ENCODE data around the gene MLLT1.

Gene MLLT1

DNA sequence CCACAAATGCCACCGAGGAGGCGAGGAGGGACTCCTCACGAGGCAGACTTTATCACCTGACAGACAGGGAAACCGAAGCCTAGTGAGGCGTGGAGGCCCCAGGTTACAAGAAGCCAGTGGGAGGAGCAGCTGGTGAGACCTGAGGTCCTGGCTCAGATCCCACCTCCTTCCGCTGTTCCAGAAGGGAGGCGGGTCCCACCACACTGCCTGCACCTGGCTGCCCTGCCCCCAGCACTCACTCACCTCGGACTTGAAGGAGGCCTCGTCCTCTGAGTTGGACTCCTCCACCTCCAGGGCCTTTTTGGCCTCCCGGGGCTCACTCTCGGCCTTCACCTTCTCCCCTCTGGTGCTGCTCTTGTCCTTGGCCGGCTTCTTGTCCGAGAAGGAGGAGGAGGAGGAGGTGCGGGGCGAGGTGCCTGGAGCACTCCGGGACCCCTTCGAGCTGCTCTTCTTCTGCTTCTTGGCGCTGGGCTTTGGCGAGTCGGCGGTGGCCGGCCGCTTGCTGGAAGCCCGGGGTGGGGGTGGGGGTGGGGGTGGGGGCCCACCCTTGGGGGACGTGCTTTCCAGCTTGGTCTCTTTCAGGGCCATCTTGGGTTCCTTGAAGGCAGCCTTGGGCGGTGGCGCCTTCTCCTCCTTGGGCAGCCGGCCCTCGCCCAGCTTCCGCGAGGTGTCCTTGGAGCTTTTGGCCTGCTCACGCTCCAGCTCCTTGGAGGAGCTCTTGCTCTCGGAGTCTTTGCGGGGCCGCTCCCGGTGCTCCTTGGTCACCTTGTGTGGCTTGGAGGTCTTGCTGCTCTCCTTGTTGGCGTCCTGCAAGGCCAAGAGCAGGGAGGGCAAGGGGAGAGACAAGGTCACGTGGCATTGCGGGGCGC lies 57.7 kb downstream of the MLLT1 start:
- DNase-seq (ENCODE audit: low read depth in 2 of 2): no peak

DNA sequence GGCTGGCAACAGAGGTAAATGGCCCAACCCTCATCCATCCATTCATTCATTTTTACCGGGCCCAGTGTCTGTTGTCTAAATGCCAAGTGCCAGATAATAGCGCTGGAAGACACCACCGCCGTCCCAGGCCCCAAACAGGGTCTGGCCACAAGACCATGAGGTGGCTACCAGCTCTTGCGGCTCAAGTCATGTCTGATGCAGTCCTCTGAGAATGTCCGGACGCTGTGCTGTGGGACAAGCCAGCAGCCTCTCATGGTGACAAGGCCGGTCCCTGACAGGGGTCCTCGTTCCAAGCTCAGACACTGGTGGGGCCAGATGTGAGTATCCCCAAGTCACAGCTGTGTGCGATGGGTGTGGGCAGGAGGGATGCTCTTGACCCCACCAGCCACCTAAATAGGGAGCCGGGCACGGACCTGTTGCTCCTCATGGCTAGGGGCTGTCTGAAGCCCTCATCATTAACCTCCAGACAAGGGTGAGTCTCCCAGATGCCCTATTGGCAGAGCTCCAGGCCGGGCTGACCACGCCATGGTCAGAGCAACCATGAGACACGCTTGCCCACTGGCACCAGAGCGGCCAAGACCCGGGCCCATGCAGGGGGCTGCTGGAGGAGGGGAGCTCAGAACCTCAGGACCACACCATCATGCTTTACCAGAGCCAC lies 58.4 kb downstream of the MLLT1 start:
- no peak for DNase-seq (ENCODE audit: low read depth in 2 of 2)

- DNase-seq (ENCODE audit: low read depth in 2 of 2): no peak
Observed at GRCh38 chr19:6220385-6221191, 59.2 kb downstream of the MLLT1 start.

DNA sequence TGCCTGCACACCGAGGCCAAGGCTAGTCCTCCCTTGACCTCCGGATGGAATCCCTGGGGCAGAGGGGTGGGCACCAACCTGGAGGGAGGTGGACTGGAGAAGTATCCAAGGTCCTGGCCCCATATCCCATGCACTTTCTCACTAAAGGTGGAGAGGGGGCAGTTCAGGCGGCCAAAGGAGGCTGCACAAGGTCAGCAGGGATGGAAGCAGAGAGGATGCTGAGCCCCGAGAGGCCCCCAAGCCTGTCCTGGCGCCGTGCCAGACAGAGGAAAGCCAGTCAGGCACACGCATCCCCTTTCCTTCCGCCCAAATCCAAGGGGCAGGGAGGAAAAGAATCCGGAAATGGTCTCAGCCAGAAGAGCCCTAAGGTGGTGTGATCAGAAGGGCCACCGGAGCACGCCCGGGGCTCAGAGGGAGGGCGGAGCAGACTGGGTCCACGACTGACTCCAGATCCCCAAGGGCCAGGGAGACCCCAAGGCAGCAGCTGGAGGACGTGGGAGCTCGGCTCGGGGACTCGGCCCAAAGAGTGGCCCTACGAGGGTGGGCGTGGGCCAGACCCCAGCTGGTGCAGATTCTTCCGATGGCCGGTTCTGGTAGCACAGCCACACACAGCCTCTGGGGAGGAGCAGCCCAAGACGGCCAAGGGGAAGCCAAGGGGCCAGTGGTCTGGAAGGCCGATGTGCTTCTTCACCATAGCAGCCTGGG lies 60.0 kb downstream of the MLLT1 start:
- DNase-seq (ENCODE audit: low read depth in 2 of 2): no peak

DNA sequence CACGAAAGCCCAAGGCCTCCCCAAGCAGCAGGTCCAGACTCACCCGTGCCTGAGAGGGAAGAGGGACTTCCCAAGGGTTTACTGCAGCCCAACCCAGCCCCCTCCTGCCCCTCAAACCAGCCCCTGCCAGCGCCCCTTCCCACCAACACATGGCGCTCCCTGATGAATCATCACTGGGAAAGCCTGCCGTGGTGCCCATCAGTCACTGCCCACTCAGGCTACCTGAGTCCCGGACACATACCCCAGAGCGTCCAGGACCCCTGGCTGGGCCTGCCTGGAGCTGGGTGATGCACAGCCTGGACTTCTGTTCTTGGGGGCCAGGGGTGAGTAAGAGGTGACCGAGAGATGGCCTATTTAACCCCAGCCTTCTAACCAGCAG lies 60.6 kb downstream of the MLLT1 start:
- DNase-seq (ENCODE audit: low read depth in 2 of 2): no peak

DNA sequence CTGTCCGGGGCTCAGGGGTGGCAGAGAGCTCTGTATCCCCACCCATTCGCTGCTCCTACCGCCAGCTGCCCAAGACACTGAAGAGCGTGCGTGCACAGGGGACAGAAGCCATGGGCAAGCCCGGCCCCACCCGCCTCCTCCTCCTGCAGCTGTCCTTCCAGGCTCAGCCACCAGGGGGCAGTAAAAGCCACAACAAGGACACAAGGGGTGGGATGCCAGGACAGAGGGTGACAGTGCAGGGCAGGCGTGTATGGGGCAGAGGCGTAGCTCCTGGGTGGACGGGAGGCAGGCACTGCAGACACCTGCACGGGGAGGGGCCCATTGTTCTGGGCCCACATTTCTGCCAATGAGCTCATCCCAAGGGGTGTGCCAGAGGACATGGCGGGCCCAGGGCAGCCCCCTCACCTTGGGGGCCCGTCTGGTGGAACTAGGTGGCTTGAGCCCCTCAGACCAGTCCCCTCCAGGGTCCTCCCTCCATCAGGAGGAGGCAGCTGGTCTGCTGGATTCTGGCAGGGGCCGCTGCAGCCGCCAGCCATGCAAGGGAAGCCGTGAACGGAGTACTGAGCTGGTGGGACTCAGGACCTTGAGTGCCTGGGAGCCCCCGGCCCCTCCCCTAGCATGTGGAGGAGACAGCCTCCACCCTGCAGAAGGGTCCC lies 61.2 kb downstream of the MLLT1 start:
- peak; percentile 72 to 78 for DNase-seq (ENCODE audit: low read depth in 2 of 2)

GRCh38 chr19:6217752-6218334 lies 61.9 kb downstream of the MLLT1 start:
- no peak for DNase-seq (ENCODE audit: low read depth in 2 of 2)

DNA sequence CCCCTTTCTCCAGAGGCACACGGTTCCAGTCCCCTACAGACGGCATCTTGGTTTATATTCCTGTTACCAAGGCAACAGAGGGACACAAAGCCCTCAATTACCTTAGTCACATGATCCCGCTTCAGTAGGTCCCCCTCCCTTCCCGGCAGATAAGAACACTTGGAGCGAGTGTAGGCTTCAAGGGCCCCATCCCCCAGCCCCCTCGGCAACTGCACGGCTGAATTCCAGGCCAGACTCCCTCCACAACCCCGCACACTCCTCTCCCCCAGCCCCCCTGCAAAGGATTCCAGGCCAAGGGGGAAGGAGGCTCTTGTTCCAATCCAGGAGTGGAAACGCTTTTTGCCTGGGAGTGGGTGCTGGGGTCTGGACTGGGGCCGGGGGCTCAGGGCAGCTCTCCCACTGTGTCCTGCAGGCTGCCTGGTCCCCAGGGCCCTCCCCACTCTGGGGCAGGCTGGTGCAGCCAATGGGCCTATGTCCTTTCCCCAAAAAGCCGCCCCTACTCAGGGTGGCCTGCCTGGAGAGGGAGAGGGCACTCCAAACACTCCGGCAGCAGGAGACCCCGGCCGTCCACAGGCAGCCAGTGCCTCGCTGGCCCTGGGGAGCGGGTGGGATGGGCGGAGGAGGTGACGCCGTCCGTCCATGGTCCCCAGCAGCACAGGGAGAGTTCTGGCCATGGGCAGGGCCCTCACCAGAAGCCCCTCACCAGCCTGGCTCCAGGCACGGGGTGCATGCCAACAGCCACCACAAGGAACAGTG lies 62.6 kb downstream of the MLLT1 start:
- DNase-seq (ENCODE audit: low read depth in 2 of 2): no peak

DNA sequence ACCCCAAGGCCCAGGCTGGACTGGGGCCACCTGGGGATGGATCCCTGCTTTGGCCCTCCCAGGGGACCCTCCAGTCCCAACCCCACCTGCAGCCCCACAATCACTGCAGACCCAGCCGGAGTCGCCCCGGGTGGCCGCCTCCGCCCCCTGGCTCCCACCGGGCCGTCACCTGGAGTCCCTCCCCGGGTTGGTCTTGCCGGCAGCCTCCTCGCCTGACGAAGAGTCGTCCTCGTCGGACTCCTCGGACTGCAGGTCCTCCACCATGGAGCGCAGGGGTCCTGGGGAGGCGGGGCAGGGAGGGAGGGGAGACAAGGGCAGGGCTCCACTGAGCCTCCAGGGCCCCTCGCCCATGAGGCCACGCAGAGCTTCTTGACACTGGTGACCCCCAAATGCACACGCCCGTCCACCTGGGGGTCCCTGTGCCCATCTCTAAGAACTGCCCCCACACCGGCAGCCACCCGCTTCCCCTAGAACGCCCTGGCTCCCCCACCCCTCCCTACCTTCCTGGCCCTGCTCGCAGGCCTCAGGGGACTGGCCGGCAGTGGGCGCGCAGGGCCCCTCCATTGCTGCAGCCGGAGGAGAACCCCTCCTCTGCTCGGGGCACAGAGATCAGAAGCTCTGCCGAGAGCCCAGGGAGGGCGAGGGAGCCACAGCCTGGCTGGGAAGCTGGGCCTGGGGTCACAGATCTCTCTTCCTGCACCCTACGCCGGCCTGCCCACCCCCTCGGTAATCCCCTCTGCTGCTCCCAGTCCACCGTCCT lies 63.4 kb downstream of the MLLT1 start:
- no peak for DNase-seq (ENCODE audit: low read depth in 2 of 2)

- DNase-seq (ENCODE audit: low read depth in 2 of 2): no peak
Observed at GRCh38 chr19:6215701-6216235, 64.0 kb downstream of the MLLT1 start.

- DNase-seq (ENCODE audit: low read depth in 2 of 2): no peak
Observed at GRCh38 chr19:6214881-6215541, 64.8 kb downstream of the MLLT1 start.

GRCh38 chr19:6213696-6214641 lies 65.8 kb downstream of the MLLT1 start:
- DNase-seq (ENCODE audit: low read depth in 2 of 2): no peak

DNA sequence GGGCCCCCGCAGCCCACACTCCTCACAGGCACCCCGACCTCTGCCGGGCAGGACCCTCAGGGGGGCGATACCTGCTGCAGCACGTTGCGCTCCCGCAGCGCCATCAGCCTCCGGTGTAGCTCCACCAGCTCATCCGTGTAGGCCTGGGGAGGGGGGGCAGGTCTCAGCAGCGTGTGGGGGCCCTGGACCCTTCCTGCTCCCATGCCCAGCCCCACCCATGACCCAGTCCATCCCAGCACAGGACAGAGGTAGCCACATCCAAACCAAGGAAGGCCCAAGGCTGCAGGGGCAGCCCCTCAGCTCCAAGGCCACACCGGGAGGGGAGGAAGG lies 66.5 kb downstream of the MLLT1 start:
- no peak for DNase-seq (ENCODE audit: low read depth in 2 of 2)

- DNase-seq (ENCODE audit: low read depth in 2 of 2): no peak
Observed at GRCh38 chr19:6212403-6213265, 67.1 kb downstream of the MLLT1 start.

- no peak for DNase-seq (ENCODE audit: low read depth in 2 of 2)
Observed at GRCh38 chr19:6211632-6212402, 68.0 kb downstream of the MLLT1 start.
